Hepatocyte (in vitro differentiated cells): ENCODE results near the gene ZNF148. TPM values are rescaled to one million over a fixed set of nuclear protein-coding genes. Genes with fewer than 3 reads are reported as not detected.

Experiments used
- DNase-seq: peaks from one replicate; pipeline ENCODE4 v3.0.0-alpha.2; 2016; ENCODE audit warnings: low spot score
- H2AFZ ChIP-seq: fragments of 200-600 bp; sonication (generic); 2 replicates; pipeline ENCODE4 v1.6.0; 2016; ENCODE audit warnings: antibody characterized with exemption, mild to moderate bottlenecking
- H3K27ac ChIP-seq: fragments of 200-600 bp; sonication (generic); 2 replicates; pipeline ENCODE4 v1.5.1; 2016; ENCODE audit warnings: mild to moderate bottlenecking
- H3K27me3 ChIP-seq: fragments of 200-600 bp; sonication (generic); 2 replicates; pipeline ENCODE4 v1.6.1; 2016
- H3K36me3 ChIP-seq: fragments of 200-600 bp; sonication (generic); replicated peaks from 2 replicates; pipeline ENCODE4 v1.5.1; 2016; ENCODE audit warnings: low read depth; ENCODE audit not compliant: insufficient read depth
- H3K4me1 ChIP-seq: fragments of 200-600 bp; sonication (generic); 2 replicates; pipeline ENCODE4 v1.5.1; 2016; ENCODE audit warnings: mild to moderate bottlenecking, moderate library complexity; ENCODE audit not compliant: insufficient read depth
- H3K4me2 ChIP-seq: fragments of 200-600 bp; sonication (generic); 2 replicates; pipeline ENCODE4 v1.6.0; 2016
- H3K4me3 ChIP-seq: fragments of 200-600 bp; sonication (generic); 2 replicates; pipeline ENCODE4 v1.5.1; 2016; ENCODE audit warnings: mild to moderate bottlenecking
- H3K79me2 ChIP-seq: fragments of 200-600 bp; sonication (generic); 2 replicates; pipeline ENCODE4 v1.6.0; 2017; ENCODE audit warnings: mild to moderate bottlenecking
- H3K9me2 ChIP-seq: fragments of 200-600 bp; sonication (generic); replicated peaks from 2 replicates; pipeline ENCODE4 v1.6.0; 2017; ENCODE audit warnings: mild to moderate bottlenecking; ENCODE audit not compliant: insufficient read depth
- H3K9me3 ChIP-seq: fragments of 200-600 bp; sonication (generic); 2 replicates; pipeline ENCODE4 v1.5.1; 2016; ENCODE audit warnings: low read depth, mild to moderate bottlenecking
- H4K20me1 ChIP-seq: fragments of 200-600 bp; sonication (generic); 2 replicates; pipeline ENCODE4 v1.6.0; 2016; ENCODE audit warnings: mild to moderate bottlenecking; ENCODE audit not compliant: insufficient read depth, poor library complexity, severe bottlenecking
- CTCF ChIP-seq: fragments of 200-600 bp; sonication (generic); IDR thresholded peaks from 2 replicates; pipeline ENCODE4 v1.5.1; 2016; ENCODE audit warnings: antibody characterized with exemption, mild to moderate bottlenecking; ENCODE audit not compliant: poor library complexity
- EZH2 ChIP-seq: fragments of 200-600 bp; sonication (generic); IDR thresholded peaks from 2 replicates; pipeline ENCODE4 v1.6.1; 2016; ENCODE audit warnings: antibody characterized with exemption, mild to moderate bottlenecking, borderline replicate concordance
- EZH2phosphoT487 ChIP-seq: fragments of 200-600 bp; sonication (generic); IDR thresholded peaks from one replicate; pipeline ENCODE4 v1.6.1; 2018; ENCODE audit warnings: antibody characterized with exemption, mild to moderate bottlenecking, low read depth, moderate library complexity; ENCODE audit not compliant: unreplicated experiment, severe bottlenecking
- WGBS: methylation state at CpG from one replicate; pipeline ENCODE4 v1.1.6; 2016; ENCODE audit warnings: low lambda C conversion rate; ENCODE audit errors: missing lambda C conversion rate; 5-methylcytosine and 5-hydroxymethylcytosine counted together
- polyA plus RNA-seq: library from polyadenylated mRNA; unstranded; fragments of >200 nt; fragmentation: Nextera tagmentation; extraction: Ambion mirVana; gene quantifications from 2 replicates; pipeline ENCODE4 v1.2.1, GENCODE V29; 2016
- total RNA-seq: library from RNA; depleted of rRNA; stranded (reverse); fragments of >200 nt; gene quantifications from 2 replicates; pipeline ENCODE4 v1.2.3, GENCODE V29; 2014

The ZNF148 gene
- total and polyA plus RNA-seq, 2 experiments from 2014 or later = 23.2 to 30.3 TPM

GRCh38 chr3:125239266-125239665 is 135.9 kb downstream of the ZNF148 start:
- WGBS = 89% methylated on average over 3 of the region's 3 CpGs
- Histone ChIP-seq H3K4me3 (no peak overlapping the region), H3K27ac (no peak overlapping the region), H3K9me3 (no peaks in the 10 kb centered on the region), H3K36me3 (no peaks in the 10 kb centered on the region), H3K79me2 (peaks cover 3% of the 10 kb centered on the region), H3K4me1 (no peaks in the 10 kb centered on the region), H3K9me2 (no peaks in the 10 kb centered on the region), H2AFZ (no peak overlapping the region), H4K20me1 (no peaks in the 10 kb centered on the region), H3K27me3 (no peaks in the 10 kb centered on the region), H3K4me2 (no peak overlapping the region)
- no peak for DNase-seq
- TF ChIP-seq EZH2 = no peak
- no peak for TF ChIP-seq CTCF
- no peak for TF ChIP-seq EZH2phosphoT487

GRCh38 chr3:125238759-125239158 is 136.4 kb downstream of the ZNF148 start:
- H3K27ac ChIP-seq = no peak overlapping the region
- no peaks in the 10 kb centered on the region for H3K9me3 ChIP-seq
- H3K4me3 ChIP-seq = no peak overlapping the region
- H3K27me3 ChIP-seq = no peaks in the 10 kb centered on the region
- no peaks in the 10 kb centered on the region for H3K36me3 ChIP-seq
- TF ChIP-seq EZH2 = no peak
- no peak for TF ChIP-seq EZH2phosphoT487
- no peak for TF ChIP-seq CTCF
- H4K20me1 ChIP-seq = no peaks in the 10 kb centered on the region
- no peaks in the 10 kb centered on the region for H3K4me1 ChIP-seq
- no peak overlapping the region for H2AFZ ChIP-seq
- peaks cover 3% of the 10 kb centered on the region for H3K79me2 ChIP-seq
- WGBS = 97% methylated on average over 3 of the region's 3 CpGs
- H3K4me2 ChIP-seq = no peak overlapping the region
- no peak for DNase-seq
- no peaks in the 10 kb centered on the region for H3K9me2 ChIP-seq

GRCh38 chr3:125236331-125236903 is 138.7 kb downstream of the ZNF148 start:
- H3K36me3 ChIP-seq = no peaks in the 10 kb centered on the region
- DNase-seq = no peak
- H3K79me2 ChIP-seq = peaks cover 3% of the 10 kb centered on the region
- no peaks in the 10 kb centered on the region for H3K4me1 ChIP-seq
- TF ChIP-seq EZH2phosphoT487 = no peak
- TF ChIP-seq EZH2 = no peak
- TF ChIP-seq CTCF = no peak
- no peaks in the 10 kb centered on the region for H3K9me3 ChIP-seq
- no peak overlapping the region for H3K4me3 ChIP-seq
- H3K9me2 ChIP-seq = no peaks in the 10 kb centered on the region
- no peaks in the 10 kb centered on the region for H3K27me3 ChIP-seq
- peak overlapping the region; percentile 13 for H3K27ac ChIP-seq
- H4K20me1 ChIP-seq = no peaks in the 10 kb centered on the region
- 79% methylated on average over 6 of the region's 6 CpGs for WGBS
- H3K4me2 ChIP-seq = no peak overlapping the region
- H2AFZ ChIP-seq = no peak overlapping the region
